ENCODE results near the gene ADAMTS3.

Gene ADAMTS3

DNA sequence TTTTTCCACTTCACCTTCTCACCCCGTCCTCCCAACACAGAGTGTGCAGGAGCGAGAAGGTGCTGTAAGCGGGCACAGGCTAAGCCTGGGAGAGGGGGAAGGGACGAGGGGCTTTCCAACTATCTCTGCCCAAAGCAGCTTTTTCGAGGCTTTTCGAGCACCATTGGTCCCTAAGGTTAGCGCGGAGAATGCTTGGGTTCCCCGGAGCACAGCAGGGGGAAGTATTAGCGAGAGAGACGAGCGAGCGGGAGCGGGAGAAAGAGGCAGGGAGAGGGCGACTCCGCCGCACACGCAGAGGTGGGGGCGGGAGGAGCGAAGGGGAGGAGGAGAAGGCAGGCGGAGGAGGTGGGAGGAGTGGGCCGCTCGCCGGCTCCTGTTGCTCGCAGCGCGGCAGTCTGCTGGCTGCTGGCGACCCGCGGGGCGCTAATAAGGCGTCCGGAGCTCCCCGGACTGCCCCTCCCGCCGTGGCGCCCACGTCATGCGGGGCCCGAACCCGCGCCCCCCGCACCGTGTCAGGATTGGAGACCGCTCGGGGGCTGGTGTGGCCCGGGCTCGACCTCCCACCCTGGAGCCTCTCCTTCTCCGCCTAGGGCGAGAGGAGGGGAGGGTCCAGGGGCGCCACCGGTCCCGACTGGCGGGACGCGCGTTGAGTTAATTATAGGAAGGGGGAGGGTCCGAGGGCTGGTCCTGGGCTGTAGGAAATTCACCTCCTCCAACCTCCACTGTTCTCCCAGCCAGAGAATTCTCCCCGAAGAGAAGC is at the start of gene ADAMTS3:
TSS of gene ADAMTS3 (minus strand) at position 263 of the 760 bp plus-strand sequence. CDS start 459 bp downstream, outside the sequence.
- DNase-seq (ENCODE audit: low read depth) = peak; percentile 42

DNA sequence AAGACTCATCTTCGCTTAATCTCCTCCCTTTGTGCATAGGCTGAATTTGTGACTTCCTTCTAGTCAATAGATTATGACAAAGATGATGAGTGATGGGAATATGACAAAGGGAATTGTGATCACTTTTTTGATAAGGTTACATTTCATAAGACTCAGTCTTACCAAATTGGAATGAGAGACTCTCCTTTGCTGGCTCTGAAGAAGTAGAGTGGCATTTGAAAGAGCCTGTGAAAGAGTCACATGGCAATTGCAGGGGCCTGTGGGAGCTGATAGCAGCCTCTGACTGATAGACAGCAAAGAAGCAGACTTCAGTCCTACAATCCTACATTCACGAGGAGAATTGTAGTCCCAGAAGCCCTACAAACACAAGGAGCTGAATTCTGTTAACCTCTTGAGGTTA is 44.9 kb upstream of the ADAMTS3 start:
- DNase-seq (ENCODE audit: low read depth) = no peak

DNA sequence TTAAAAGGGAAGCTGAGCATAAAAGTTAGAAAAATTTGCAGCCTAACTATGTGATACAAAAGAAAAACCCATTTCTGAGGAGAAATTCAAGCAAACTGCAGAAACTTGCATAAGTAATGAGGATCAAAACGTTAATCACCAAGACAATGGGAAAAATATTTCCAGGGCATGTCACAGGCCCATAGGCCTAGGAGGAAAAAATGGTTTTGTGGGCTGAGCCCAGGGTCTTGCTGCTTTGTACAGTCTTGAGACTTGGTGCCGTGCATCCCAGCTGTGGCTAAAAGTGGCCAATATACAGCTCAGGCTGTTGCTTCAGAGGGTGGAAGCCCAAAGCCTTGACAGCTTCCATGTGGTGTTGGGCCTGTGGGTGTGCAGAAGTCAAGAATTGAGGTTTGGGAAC is 37.7 kb upstream of the ADAMTS3 start:
- DNase-seq (ENCODE audit: low read depth) = no peak

GRCh38 chr4:72604324-72604723 is 35.3 kb upstream of the ADAMTS3 start:
- peak; percentile 13 for DNase-seq (ENCODE audit: low read depth)

DNA sequence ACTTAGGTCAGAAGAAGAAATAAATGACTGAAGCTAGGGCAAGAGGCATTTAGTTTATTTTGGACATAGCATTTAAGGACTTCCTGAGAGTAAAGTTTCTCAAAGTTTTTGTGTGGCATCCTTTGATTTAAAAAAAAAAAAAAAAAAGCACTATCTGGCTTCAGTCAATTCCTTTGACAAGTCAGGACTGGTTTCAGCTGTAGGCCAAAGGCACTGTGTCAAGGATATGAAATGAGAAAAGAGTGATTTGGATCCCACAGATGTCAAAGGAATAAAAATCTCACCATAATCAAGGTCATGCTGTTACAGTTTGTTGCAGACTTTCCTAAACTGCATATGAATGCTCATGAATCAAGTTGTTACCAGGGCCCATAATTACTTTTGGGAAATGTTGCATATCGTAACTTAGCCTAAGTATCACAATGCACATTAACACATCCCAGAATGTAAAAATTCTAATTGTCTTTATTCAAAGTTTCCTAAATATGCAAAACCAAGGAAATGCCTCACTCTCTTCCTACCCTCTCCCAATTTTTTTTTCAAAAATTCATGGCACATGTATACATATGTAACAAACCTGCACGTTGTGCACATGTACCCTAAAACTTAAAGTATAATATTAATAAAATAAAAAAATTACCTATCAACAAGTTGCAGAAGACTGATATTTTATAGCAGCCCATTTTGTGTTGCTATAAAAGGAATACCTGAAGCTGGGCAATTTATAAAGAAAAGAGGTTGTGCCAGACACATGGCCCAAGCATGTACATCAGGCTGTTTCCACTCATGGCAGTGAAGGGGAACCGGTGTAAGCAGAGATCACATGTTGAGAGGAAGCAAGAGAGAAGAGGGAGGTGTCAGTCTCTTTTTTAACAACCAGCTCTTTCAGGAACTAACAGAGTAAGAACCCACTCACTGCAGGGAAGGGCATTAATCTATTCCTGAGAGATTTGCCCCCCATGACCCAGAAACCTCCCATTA is 33.7 kb upstream of the ADAMTS3 start:
- DNase-seq (ENCODE audit: low read depth) = no peak

- DNase-seq (ENCODE audit: low read depth) = peak; percentile 59
These were observed 22.8 kb upstream of the ADAMTS3 start for GRCh38 chr4:72591547-72592454.

GRCh38 chr4:72587334-72587733 is 18.3 kb upstream of the ADAMTS3 start:
- DNase-seq (ENCODE audit: low read depth) = peak; percentile 51

DNA sequence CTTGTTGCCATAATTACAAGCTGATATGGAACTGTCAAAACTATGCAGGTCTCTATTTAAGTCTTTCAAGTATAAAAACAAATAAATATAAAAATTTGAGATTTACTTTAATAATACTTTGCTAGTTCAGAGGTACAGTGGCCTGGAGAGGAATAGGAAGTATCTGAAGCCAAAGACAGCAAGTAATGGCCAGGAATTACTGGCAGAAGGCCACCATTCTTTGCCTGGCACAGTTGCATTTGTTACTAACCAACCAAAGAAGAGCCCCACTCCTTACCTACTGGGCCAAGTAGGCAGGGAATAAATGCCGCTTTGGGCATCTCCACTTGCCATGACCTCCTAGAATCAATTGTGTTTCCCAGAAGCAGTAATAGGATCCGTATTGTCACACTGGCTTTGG is 13.8 kb upstream of the ADAMTS3 start:
- no peak for DNase-seq (ENCODE audit: low read depth)

- no peak for DNase-seq (ENCODE audit: low read depth)
These were observed 8.2 kb upstream of the ADAMTS3 start for GRCh38 chr4:72577211-72577610.

GRCh38 chr4:72571337-72571736 is 2.3 kb upstream of the ADAMTS3 start:
- DNase-seq (ENCODE audit: low read depth) = no peak

GRCh38 chr4:72569719-72570235 is 756 bp upstream of the ADAMTS3 start:
- no peak for DNase-seq (ENCODE audit: low read depth)

GRCh38 chr4:72567821-72568675 is 973 bp downstream of the ADAMTS3 start:
- peak; percentile 65 for DNase-seq (ENCODE audit: low read depth)

GRCh38 chr4:72567036-72567435 is 2.0 kb downstream of the ADAMTS3 start:
- DNase-seq (ENCODE audit: low read depth) = no peak

GRCh38 chr4:72566464-72566972 is 2.5 kb downstream of the ADAMTS3 start:
- DNase-seq (ENCODE audit: low read depth) = no peak

- DNase-seq (ENCODE audit: low read depth) = no peak
These were observed 4.2 kb downstream of the ADAMTS3 start for GRCh38 chr4:72564789-72565188.

DNA sequence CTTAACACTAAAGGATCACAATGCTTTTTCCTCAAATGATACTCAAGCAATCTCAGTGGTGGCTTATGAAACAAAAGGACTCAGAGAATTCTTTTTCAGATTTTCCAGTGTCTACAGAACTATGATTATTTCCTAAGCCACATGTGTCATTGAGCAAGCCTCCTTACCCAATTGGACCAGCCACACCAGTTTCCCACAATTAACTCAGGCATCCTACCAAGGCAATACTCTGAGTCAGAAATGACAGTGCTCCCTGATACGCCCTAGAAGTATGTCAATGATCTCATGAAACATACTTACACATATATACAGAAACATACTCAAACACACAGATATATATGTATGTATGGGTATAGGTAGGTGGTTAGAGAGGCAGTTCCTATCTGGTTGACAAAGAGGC is 4.8 kb downstream of the ADAMTS3 start:
- peak; percentile 87 for DNase-seq (ENCODE audit: low read depth)

DNA sequence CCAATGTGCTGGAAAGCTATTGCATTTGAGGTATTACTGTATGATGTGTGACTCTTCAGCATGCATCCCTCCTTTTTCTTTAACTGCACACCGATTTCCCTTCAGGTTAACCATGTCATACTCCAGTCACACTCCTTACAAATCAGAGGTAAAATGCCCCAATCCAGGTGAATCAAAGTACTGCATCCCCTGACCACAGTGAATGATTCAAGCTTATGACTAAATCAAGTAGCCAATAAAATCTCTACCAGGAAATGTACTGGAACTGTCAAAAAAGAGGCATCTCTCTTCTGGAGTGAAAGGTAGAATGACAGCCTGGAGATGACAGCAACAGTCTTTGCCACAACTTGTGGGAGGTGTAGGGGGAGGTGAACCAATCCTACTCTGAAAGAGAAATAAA is 10.4 kb downstream of the ADAMTS3 start:
- no peak for DNase-seq (ENCODE audit: low read depth)

DNA sequence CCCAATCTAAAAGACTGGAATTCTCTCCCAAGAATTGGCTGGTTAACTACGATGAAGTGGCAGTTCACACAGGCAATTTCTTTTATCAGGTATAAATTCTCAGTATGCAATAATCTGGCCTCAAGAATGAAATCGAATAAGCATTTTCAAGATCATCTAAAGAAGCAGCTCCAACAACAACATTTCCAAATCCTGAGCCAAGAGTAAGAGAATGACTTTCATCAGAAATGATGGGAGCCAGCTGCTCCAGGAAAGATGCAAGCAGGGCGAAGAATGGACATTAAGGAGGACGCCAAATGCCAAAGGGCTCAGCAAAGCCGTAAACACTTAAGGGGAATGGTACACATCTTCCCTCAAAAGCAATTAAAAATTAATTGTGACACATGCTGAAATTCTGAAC is 12.0 kb downstream of the ADAMTS3 start:
- DNase-seq (ENCODE audit: low read depth) = no peak

GRCh38 chr4:72555377-72555831 is 13.6 kb downstream of the ADAMTS3 start:
- DNase-seq (ENCODE audit: low read depth) = no peak
